Endodermal cell (in vitro differentiated cells): ENCODE data around the gene USP12. TPM values are rescaled to one million over a fixed set of nuclear protein-coding genes. Genes with fewer than 3 reads are reported as not detected.

Experiments
- DNase-seq: peaks from one replicate; pipeline ENCODE4 v3.0.0-alpha.2; 2017
- H3K27ac ChIP-seq: 2 replicates; pipeline ENCODE4 v1.5.1; 2013; ENCODE audit warnings: mild to moderate bottlenecking, low read depth, low read length, moderate library complexity
- H3K27me3 ChIP-seq: 2 replicates; pipeline ENCODE4 v1.6.1; 2013; ENCODE audit warnings: mild to moderate bottlenecking, low read length, moderate library complexity; ENCODE audit not compliant: insufficient read depth, control insufficient read depth, poor library complexity, severe bottlenecking
- H3K36me3 ChIP-seq: 2 replicates; pipeline ENCODE4 v1.7.0; 2013; ENCODE audit warnings: mild to moderate bottlenecking, low read length, moderate library complexity; ENCODE audit not compliant: control insufficient read depth, insufficient read depth
- H3K4me1 ChIP-seq: one replicate; pipeline ENCODE4 v1.7.0; 2013; ENCODE audit warnings: low read length; ENCODE audit not compliant: control insufficient read depth, insufficient read depth
- H3K4me3 ChIP-seq: 2 replicates; pipeline ENCODE4 v1.5.1; 2013; ENCODE audit warnings: mild to moderate bottlenecking, low read length, moderate library complexity
- H3K9ac ChIP-seq: 2 replicates; pipeline ENCODE4 v1.6.1; 2013; ENCODE audit warnings: mild to moderate bottlenecking, low read length, moderate library complexity; ENCODE audit not compliant: poor library complexity, severe bottlenecking; ENCODE audit errors: extremely low read depth
- H3K9me3 ChIP-seq: 2 replicates; pipeline ENCODE4 v1.6.1; 2013; ENCODE audit warnings: mild to moderate bottlenecking, low read length, moderate library complexity; ENCODE audit not compliant: control insufficient read depth
- H3K27ac Mint-ChIP-seq: 2 replicates; pipeline ENCODE4 v1.8.0; 2020; ENCODE audit warnings: mixed read lengths
- H3K27me3 Mint-ChIP-seq: 2 replicates; pipeline ENCODE4 v1.8.0; 2021; ENCODE audit warnings: mild to moderate bottlenecking, mixed read lengths; ENCODE audit not compliant: insufficient read depth
- H3K36me3 Mint-ChIP-seq: 2 replicates; pipeline ENCODE4 v1.8.0; 2020; ENCODE audit warnings: low read depth, mixed read lengths
- H3K4me1 Mint-ChIP-seq: 2 replicates; pipeline ENCODE4 v1.8.0; 2020; ENCODE audit warnings: mixed read lengths
- H3K4me3 Mint-ChIP-seq: 2 replicates; pipeline ENCODE4 v1.8.0; 2020; ENCODE audit warnings: mild to moderate bottlenecking, moderate library complexity, mixed read lengths
- H3K9me3 Mint-ChIP-seq: 2 replicates; pipeline ENCODE4 v1.8.0; 2020; ENCODE audit warnings: mild to moderate bottlenecking, mixed read lengths
- WGBS, 2 experiments: methylation state at CpG; one replicate each; pipeline versions ENCODE4 v1.1.5 to v1.1.7; 2013; ENCODE audit warnings: missing lambda C conversion rate in 2 of 2, mixed read lengths in 1 of 2; ENCODE audit not compliant: insufficient coverage in 1 of 2, insufficient read length in 1 of 2; 5-methylcytosine and 5-hydroxymethylcytosine counted together
- total RNA-seq, 2 donors: library from RNA; stranded (reverse); fragmentation: NEBNext Ultra II Directional in 1 of 2; extraction: Animal tissue kit (Norgen Biotek cat#: 25700) in 1 of 2; gene quantifications; 2 replicates in 1 of 2; 3 replicates in 1 of 2; pipeline ENCODE4 v1.2.1, GENCODE V29; 2021
- TF ChIP-seq, protein P1 (sequence below): fragments of 200-600 bp; sonication (generic); conservative IDR thresholded peaks from 2 replicates; pipeline ENCODE4 v1.5.0; 2021; ENCODE audit warnings: antibody characterized with exemption, mild to moderate bottlenecking

USP12 gene
- total RNA-seq, 2 donors from 2014 or later = 18.9 to 23.2 TPM

DNA sequence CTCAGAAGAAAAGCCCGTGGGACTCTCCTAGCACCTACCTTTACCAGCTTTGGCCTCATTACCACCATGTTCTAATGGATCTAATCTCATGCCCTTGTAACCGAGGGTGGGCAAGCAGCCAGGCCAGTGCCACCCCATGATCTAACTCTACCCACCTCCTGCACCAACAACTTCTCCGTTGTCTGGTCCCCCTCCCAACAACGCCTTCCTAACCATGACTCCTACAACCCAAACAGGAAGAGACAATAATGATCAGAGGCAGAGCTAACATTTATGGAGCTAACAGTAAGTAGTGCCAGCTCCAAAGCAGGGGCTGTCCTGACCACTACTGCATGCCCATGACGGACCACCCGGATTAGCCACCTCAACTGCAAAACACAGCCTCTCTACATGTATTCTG is 3.5 kb downstream of the USP12 start:
- no peak overlapping the region for H3K4me3 ChIP-seq
- WGBS, 2 experiments = 78 to 79% methylated on average over 2 to 6 of the region's 6 CpGs
- no peaks in the 10 kb centered on the region for H3K36me3 Mint-ChIP-seq
- no peaks in the 10 kb centered on the region for H3K9me3 Mint-ChIP-seq
- no peak for DNase-seq
- peaks cover 9% of the 10 kb centered on the region for H3K27me3 Mint-ChIP-seq
- peaks cover 3% of the 10 kb centered on the region for H3K4me1 ChIP-seq
- H3K4me3 Mint-ChIP-seq = no peak overlapping the region
- H3K4me1 Mint-ChIP-seq = peaks cover 29% of the 10 kb centered on the region
- TF ChIP-seq, protein P1, sequence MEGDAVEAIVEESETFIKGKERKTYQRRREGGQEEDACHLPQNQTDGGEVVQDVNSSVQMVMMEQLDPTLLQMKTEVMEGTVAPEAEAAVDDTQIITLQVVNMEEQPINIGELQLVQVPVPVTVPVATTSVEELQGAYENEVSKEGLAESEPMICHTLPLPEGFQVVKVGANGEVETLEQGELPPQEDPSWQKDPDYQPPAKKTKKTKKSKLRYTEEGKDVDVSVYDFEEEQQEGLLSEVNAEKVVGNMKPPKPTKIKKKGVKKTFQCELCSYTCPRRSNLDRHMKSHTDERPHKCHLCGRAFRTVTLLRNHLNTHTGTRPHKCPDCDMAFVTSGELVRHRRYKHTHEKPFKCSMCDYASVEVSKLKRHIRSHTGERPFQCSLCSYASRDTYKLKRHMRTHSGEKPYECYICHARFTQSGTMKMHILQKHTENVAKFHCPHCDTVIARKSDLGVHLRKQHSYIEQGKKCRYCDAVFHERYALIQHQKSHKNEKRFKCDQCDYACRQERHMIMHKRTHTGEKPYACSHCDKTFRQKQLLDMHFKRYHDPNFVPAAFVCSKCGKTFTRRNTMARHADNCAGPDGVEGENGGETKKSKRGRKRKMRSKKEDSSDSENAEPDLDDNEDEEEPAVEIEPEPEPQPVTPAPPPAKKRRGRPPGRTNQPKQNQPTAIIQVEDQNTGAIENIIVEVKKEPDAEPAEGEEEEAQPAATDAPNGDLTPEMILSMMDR = no peak
- no peaks in the 10 kb centered on the region for H3K9me3 ChIP-seq
- peaks cover 8% of the 10 kb centered on the region for H3K27me3 ChIP-seq
- H3K27ac ChIP-seq = no peak overlapping the region
- H3K36me3 ChIP-seq = no peaks in the 10 kb centered on the region
- H3K9ac ChIP-seq = no peak overlapping the region
- peak overlapping the region; percentile 42 for H3K27ac Mint-ChIP-seq

DNA sequence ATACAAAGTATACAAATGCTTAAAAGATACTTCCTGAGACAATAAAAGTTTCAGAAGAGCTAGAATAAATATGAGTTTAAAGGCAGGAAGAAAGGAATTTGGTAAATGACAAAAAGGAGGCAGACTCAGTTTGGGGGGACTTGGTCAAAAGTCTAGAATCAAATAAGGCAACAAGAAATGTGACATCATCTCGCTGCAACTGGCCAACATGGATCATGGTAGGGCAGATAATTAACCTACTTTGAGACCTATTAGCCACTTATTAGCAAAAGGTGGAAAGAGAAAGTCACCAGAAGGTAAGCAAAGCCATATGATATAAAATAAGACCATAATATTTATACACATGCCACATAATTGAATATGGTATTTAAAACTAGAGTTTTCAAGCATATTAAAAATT is 5.3 kb downstream of the USP12 start:
- H3K4me3 ChIP-seq = no peak overlapping the region
- no peaks in the 10 kb centered on the region for H3K9me3 ChIP-seq
- DNase-seq = no peak
- H3K9ac ChIP-seq = no peak overlapping the region
- no peaks in the 10 kb centered on the region for H3K27me3 ChIP-seq
- H3K4me1 ChIP-seq = peaks cover 3% of the 10 kb centered on the region
- Mint-ChIP-seq H3K27ac (no peak overlapping the region), H3K27me3 (no peaks in the 10 kb centered on the region), H3K4me3 (no peak overlapping the region), H3K36me3 (no peaks in the 10 kb centered on the region), H3K4me1 (peaks cover 29% of the 10 kb centered on the region), H3K9me3 (no peaks in the 10 kb centered on the region)
- H3K36me3 ChIP-seq = no peaks in the 10 kb centered on the region
- WGBS, 2 experiments = 89 to 100% methylated on average over 1 of the region's 1 CpG
- TF ChIP-seq, protein P1 = no peak
- H3K27ac ChIP-seq = no peak overlapping the region

DNA sequence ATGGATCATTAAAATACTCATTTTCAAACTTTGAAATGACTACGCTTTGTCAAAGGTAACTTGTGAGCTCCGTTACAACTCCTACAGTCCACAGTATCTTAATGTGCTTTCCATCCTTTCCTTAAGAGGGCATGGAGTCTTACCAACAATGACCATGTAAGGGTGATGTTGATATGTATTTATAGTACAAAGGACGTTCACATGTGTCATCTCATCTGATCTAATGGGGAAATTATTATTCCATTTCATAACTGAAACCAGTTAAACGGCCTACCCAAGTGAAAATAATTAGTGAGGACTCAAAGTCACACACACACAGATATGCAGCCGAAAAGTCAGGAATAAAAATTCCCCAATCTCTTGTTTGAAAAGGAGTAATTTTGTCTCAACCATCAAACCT is 9.6 kb downstream of the USP12 start:
- H3K36me3 ChIP-seq = no peaks in the 10 kb centered on the region
- no peaks in the 10 kb centered on the region for H3K27me3 ChIP-seq
- H3K4me1 ChIP-seq = no peaks in the 10 kb centered on the region
- Mint-ChIP-seq H3K27ac (no peak overlapping the region), H3K36me3 (peaks cover 8% of the 10 kb centered on the region), H3K9me3 (peaks cover 6% of the 10 kb centered on the region), H3K4me3 (no peak overlapping the region), H3K27me3 (no peaks in the 10 kb centered on the region), H3K4me1 (peaks cover 13% of the 10 kb centered on the region)
- H3K4me3 ChIP-seq = no peak overlapping the region
- 96 to 97% methylated on average over 4 to 5 of the region's 5 CpGs for WGBS, 2 experiments
- H3K9ac ChIP-seq = no peak overlapping the region
- no peak for DNase-seq
- H3K27ac ChIP-seq = no peak overlapping the region
- TF ChIP-seq, protein P1 = no peak
- H3K9me3 ChIP-seq = no peaks in the 10 kb centered on the region
